Astrocyte of the cerebellum (primary cell): ENCODE data around the gene UQCR10.

ENCODE experiments used
- DNase-seq: peaks from one replicate; pipeline ENCODE4 v3.0.0-alpha.2; 2011; ENCODE audit warnings: low read depth
- H3K4me3 ChIP-seq: 2 replicates; pipeline ENCODE4 v1.5.1; 2011; ENCODE audit warnings: mild to moderate bottlenecking, low read depth, low read length, moderate library complexity
- CTCF ChIP-seq: IDR thresholded peaks from 2 replicates; pipeline ENCODE4 v1.5.1; 2012; ENCODE audit warnings: low read length, low read depth, moderate library complexity, mild to moderate bottlenecking; ENCODE audit errors: missing control alignments
- in situ Hi-C: cut with HindIII; loops from 2 replicates; pipeline ENCODE4 v1.10.0; 2017; ENCODE audit warnings: low sequenced_read_pairs

Gene UQCR10

GRCh38 chr22:29767171-29768051 lies at the start of gene UQCR10:
UQCR10 (plus strand) TSS chr22:29767369; CDS start chr22:29767399, 30 bp downstream.
- DNase-seq = peak; percentile 80
- TF ChIP-seq CTCF = no peak
- in situ Hi-C loops = no loop called here
- H3K4me3 ChIP-seq = peak within 1 kb of the TSS; percentile 100

GRCh38 chr22:29717789-29718188 lies 49.4 kb upstream of the UQCR10 start:
- no peak for TF ChIP-seq CTCF
- in situ Hi-C loops = no loop called here
- no peak for DNase-seq
- H3K4me3 ChIP-seq = no peak overlapping the region

- no peak for TF ChIP-seq CTCF
- H3K4me3 ChIP-seq = no peak overlapping the region
- in situ Hi-C loops = no loop called here
- no peak for DNase-seq
These were observed 47.9 kb upstream of the UQCR10 start for GRCh38 chr22:29718949-29719898.

- no peak for TF ChIP-seq CTCF
- in situ Hi-C loops = no loop called here
- DNase-seq = no peak
- H3K4me3 ChIP-seq = peak within 1 kb of the TSS; percentile 10
These were observed 47.1 kb upstream of the UQCR10 start, which contains the start of gene CABP7 for GRCh38 chr22:29719899-29720645. CABP7 (plus strand) TSS chr22:29720003; CDS start chr22:29720425, 422 bp downstream.

GRCh38 chr22:29720811-29721323 lies 46.3 kb upstream of the UQCR10 start:
- DNase-seq = no peak
- in situ Hi-C loops = no loop called here
- peak overlapping the region; percentile 20 for H3K4me3 ChIP-seq
- no peak for TF ChIP-seq CTCF
